ENCODE results near the gene DIPK1B.

Gene DIPK1B

DNA sequence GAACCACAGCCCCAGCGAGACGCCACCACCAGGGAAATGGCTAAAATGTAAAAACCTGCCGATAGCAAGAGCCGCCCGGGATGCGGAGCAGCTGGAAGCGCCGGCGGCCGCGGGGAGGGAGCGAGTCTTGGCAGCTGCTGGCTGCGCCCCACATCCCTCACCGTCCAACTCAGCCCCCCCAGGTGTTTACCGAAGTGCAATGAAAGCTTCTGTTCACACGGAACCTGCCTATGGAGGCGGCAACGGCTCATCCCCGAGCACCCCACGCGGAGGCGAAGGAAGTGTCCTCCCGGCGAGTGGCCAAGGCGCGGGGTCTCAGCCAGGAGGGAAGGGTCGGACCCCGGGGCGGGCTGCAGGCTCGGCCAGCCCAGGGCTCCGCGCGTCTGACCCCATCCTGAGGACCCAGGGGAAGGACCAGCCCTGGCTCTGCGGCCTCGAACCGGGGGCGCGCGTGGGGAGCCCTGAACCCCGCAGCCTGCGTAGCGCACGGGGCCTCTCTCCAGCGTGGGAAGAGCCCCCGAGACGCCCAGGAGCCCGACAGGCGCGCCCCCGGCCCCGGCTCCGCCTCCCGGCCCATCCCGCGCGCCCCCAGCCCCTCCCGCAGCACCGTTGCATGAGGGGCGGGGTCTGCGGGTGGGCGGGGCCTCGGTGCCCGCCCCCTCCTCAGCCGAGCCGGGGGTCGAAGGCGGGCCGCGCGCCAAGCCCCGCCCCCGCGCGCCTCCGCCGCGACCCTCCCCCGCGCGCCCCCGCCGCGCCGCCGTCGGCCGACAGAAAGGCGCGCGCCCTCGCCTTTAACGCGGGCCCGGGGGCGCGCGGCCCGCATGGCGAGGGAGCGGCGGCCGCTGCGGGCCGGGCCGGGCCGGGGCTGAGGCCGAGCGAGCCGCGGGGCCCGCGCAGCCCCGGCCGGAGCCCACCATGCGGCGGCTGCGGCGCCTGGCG, at the start of gene DIPK1B:
Gene DIPK1B, plus strand, starts transcription at position 822 of the 939 bp plus-strand sequence. Its CDS starts 94 bp downstream, at position 916.
- no peak for DNase-seq (ENCODE audit: low read depth)

GRCh38 chr9:136662656-136663581, 49.5 kb upstream of the DIPK1B start, which contains the start of gene EGFL7:
TSS of gene EGFL7 (plus strand) at chr9:136662916. CDS start at chr9:136668283, 5,367 bp downstream.
- DNase-seq (ENCODE audit: low read depth): no peak

GRCh38 chr9:136664000-136664915, 48.1 kb upstream of the DIPK1B start:
- no peak for DNase-seq (ENCODE audit: low read depth)

GRCh38 chr9:136665111-136665703, 47.2 kb upstream of the DIPK1B start:
- no peak for DNase-seq (ENCODE audit: low read depth)

DNA sequence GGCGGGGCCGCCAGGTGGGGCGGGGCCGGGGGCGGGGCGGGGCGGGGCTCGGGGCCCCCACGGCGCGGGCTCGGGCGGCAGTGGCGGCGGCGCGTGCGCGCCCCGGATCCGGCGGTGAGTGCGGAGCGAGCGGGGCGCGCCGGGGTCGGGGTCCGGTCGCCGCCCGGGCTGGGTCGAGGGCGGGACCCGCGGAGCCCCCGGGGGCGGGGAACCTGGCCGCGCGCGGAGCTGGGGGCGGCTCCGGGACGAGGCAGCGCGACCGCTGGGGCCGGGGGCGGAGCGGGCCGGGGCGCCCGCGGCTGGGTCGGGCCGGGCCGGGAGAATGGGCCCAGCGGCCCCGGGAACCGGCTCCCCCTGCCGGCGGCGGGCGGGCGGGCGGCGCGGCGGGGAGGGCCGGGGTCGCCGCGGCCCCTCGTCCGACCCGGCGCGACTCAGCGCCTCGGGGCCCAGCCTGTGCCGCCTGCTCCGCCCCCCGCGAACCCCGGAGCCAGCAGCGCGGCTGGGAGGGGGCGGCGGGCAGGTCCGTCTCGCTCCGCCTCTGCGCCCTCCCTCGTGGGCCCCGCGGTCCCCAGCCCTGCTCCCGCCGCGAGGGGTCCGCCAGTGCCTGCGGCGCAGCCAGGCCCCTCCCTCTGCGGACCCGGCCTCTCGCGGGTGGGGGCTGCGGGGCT, 46.5 kb upstream of the DIPK1B start:
- DNase-seq (ENCODE audit: low read depth): no peak

DNA sequence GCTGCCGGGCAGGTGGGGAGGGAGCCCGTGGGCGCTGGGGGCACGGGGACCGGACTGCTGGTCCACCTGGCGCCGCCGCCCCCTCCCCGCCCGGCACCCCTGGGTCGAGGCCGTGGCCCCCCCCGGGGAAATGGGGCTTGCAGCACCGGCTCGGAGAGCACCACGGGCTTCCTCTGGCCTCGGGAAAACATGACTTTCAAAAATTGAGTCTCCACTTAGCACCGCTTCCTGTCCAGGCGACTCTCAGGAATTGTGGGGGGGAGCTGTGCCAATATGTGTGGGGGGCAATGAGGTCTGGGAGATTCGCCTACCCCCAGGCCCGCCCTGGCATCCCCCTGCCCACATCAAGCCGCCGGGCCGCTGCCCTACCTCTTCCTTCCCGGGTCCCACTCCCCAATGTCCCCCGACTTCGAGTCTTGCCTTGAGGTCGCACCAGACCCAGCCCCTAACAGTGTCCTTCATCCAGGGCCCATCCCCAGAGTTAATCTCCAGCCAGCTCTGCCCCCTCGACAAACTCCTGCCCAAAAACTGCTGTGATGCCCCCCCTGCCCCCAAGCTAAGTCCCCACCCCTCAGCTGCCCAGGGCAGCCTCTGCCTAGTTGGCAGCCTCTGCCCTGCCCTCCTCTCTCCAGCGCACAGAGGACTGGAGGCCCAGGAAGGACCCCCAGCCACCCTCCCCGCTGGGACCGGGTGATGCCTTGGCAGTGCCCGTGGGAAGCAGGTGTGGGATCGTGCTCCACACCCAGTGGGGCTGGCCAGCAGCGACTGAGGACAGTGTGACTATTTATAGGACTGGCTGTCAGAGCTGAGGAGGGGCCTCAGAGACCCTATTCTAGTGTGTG, 45.8 kb upstream of the DIPK1B start:
- no peak for DNase-seq (ENCODE audit: low read depth)

GRCh38 chr9:136667214-136667939, 45.0 kb upstream of the DIPK1B start:
- DNase-seq (ENCODE audit: low read depth): no peak

DNA sequence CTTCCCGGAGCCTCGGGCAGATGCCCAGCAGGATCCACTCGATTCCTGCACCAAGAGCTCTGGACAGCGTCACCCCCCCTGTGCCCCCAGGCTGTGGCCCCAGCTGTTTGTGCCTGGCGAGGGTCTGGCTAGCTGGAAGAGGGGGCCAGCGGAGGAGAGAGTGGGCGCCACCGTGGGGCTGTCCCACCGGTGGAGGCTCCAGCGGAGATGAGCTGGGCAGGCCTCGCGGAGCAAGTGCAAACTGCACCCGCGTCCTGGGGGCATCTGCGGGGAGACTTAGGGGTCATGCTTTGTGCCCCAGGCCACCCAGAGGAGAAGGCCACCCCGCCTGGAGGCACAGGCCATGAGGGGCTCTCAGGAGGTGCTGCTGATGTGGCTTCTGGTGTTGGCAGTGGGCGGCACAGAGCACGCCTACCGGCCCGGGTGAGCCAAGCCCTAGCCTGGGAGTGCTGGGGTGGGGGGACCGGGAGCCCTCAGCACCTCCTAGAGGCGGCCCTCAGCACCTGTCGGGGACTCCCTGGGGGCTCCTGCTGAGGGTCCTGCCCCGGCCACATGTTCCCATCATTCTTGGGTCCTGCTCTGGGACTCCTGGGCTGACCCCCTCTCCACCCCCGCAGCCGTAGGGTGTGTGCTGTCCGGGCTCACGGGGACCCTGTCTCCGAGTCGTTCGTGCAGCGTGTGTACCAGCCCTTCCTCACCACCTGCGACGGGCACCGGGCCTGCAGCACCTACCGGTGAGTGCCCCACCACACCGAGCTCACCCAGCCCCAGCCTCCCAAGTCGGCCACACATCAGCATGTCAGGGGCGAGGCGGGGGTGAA, 44.2 kb upstream of the DIPK1B start:
- no peak for DNase-seq (ENCODE audit: low read depth)

- DNase-seq (ENCODE audit: low read depth): no peak
Measured at GRCh38 chr9:136668983-136669790, 43.2 kb upstream of the DIPK1B start.

DNA sequence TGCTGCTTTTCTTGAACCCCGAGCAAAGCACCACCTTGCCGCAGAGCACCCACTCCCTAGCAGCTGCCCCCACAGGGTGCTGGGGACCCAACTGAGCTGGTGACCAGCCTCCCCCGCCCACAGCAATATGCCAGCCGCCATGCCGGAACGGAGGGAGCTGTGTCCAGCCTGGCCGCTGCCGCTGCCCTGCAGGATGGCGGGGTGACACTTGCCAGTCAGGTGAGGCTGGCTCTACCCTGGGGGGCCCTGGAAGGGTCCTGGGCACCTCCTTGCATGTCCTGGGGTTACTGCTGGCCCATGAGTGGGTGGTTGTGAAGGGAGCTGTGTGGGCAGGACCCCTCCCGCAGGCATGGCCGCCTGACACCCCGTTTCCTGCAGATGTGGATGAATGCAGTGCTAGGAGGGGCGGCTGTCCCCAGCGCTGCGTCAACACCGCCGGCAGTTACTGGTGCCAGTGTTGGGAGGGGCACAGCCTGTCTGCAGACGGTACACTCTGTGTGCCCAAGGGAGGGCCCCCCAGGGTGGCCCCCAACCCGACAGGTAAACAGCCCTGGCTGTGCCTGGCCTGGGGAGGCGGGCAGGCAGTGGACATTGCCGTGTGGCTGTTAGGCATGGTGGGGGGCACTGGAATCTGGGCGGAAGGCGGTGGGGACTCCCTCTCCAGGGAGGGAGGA, 42.4 kb upstream of the DIPK1B start:
- no peak for DNase-seq (ENCODE audit: low read depth)

- DNase-seq (ENCODE audit: low read depth): no peak
Measured at GRCh38 chr9:136670576-136671253, 41.7 kb upstream of the DIPK1B start.

GRCh38 chr9:136671254-136671614, 41.1 kb upstream of the DIPK1B start:
- DNase-seq (ENCODE audit: low read depth): no peak

DNA sequence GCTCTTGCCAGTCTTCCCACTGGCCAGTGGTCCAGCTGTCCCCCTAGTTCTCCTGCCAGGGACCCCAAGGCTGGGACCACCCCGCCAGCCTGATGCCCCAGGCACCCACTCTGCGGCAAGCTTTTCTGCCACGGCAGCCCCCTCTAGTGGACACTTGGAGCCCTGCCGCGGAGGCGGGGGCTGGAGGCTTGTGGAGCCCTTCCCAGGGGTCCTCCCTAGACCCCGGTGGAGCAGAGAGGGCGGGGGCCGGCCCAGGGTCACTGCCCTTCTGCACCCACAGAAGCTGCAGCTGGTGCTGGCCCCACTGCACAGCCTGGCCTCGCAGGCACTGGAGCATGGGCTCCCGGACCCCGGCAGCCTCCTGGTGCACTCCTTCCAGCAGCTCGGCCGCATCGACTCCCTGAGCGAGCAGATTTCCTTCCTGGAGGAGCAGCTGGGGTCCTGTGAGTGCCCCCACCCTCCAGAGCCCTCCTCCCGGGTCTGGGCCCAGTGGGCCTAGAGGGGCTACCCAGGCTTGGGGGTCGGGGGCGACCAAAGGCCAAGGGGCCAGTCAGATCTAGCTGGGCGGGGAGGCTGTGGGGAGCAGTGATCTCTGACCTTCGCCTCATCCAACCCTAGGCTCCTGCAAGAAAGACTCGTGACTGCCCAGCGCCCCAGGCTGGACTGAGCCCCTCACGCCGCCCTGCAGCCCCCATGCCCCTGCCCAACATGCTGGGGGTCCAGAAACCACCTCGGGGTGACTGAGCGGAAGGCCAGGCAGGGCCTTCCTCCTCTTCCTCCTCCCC, 40.5 kb upstream of the DIPK1B start:
- no peak for DNase-seq (ENCODE audit: low read depth)

DNA sequence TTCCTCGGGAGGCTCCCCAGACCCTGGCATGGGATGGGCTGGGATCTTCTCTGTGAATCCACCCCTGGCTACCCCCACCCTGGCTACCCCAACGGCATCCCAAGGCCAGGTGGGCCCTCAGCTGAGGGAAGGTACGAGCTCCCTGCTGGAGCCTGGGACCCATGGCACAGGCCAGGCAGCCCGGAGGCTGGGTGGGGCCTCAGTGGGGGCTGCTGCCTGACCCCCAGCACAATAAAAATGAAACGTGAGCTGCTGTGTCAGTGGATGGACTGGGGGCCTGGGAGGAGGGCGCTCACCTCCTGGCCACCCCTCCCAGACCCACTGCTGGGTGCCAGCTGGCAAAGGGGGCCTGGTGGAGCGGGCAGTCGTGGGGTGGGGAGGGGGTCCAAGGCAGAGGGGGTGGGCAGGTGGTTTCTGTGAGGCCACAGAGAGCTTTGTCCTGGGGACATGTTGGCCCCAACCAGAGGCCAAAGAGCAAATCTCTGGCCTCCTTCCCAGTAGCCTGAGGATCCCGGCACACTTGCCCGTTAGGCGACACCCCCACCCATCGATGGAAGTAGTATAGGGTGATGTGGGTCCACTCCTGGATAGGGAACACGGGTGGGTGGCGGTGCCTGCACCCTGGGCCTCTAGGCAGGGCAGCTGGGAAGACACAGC, 39.8 kb upstream of the DIPK1B start:
- no peak for DNase-seq (ENCODE audit: low read depth)

All from stromal cell of bone marrow (primary cell).